GM10248 (cell line): ENCODE results near the gene CLDN8.

ENCODE experiments used
- CTCF ChIA-PET: fragments of 300-600 bp; sonication (Branson Sonifier 250); formaldehyde crosslinking; extraction: SDS; loops from one replicate; lab custom pipeline; 2021; ENCODE audit warnings: antibody characterized with exemption; lab: Yijun Ruan, JAX
- POLR2A ChIA-PET: fragments of 350-650 bp; sonication (Branson Sonifier 250); formaldehyde crosslinking; extraction: SDS; loops from one replicate; lab custom pipeline; 2020; ENCODE audit warnings: antibody characterized with exemption; lab: Yijun Ruan, JAX
- DNase-seq: peaks from one replicate; pipeline ENCODE4 v3.0.0; 2012; ENCODE audit errors: extremely low spot score
- TF ChIP-seq, protein P1 (sequence below): IDR thresholded peaks from 2 replicates; pipeline ENCODE4 v1.5.1; 2012; ENCODE audit warnings: mild to moderate bottlenecking, low read depth; ENCODE audit errors: extremely low read depth, missing control alignments, control extremely low read depth

CLDN8 gene

GRCh38 chr21:30234050-30234449 is 18.2 kb upstream of the CLDN8 start:
- DNase-seq: no peak
- ChIA-PET CTCF (no interaction called here), POLR2A (no interaction called here)
- TF ChIP-seq, protein P1, sequence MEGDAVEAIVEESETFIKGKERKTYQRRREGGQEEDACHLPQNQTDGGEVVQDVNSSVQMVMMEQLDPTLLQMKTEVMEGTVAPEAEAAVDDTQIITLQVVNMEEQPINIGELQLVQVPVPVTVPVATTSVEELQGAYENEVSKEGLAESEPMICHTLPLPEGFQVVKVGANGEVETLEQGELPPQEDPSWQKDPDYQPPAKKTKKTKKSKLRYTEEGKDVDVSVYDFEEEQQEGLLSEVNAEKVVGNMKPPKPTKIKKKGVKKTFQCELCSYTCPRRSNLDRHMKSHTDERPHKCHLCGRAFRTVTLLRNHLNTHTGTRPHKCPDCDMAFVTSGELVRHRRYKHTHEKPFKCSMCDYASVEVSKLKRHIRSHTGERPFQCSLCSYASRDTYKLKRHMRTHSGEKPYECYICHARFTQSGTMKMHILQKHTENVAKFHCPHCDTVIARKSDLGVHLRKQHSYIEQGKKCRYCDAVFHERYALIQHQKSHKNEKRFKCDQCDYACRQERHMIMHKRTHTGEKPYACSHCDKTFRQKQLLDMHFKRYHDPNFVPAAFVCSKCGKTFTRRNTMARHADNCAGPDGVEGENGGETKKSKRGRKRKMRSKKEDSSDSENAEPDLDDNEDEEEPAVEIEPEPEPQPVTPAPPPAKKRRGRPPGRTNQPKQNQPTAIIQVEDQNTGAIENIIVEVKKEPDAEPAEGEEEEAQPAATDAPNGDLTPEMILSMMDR: no peak

GRCh38 chr21:30233228-30234020 is 17.5 kb upstream of the CLDN8 start:
- TF ChIP-seq, protein P1: no peak
- ChIA-PET POLR2A (no interaction called here), CTCF (no interaction called here)
- no peak for DNase-seq

DNA sequence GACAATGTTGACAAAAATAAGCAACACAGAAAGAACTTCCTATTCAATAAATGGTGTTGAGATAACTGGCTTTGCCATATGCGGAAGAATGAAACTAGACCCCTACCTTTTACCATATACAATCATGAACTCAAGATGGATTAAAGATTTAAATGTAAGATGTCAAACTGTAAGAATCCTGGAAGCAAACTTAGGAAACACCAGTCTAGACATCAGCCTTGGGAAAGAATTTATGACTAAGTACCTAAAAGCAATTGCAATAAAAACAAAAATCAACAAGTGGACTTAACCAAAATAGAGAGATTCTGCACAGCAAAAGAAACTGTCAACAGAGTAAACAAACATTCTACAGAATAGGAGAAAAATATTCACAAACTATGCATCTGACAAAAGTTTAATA is 16.1 kb upstream of the CLDN8 start:
- CTCF ChIA-PET: no interaction called here
- TF ChIP-seq, protein P1: no peak
- no peak for DNase-seq
- POLR2A ChIA-PET: no interaction called here

- TF ChIP-seq, protein P1: no peak
- CTCF ChIA-PET: no interaction called here
- DNase-seq: no peak
- POLR2A ChIA-PET: no interaction called here
Observed at GRCh38 chr21:30227633-30228404, 11.9 kb upstream of the CLDN8 start.

- ChIA-PET CTCF (interaction anchor here (0.9 kb wide), 1 partner anchor 11 kb away, joined by 3 read pairs; the partner anchor contains the start of gene CLDN8), POLR2A (no interaction called here)
- no peak for DNase-seq
- TF ChIP-seq, protein P1: no peak
Observed at GRCh38 chr21:30227128-30227527, 11.2 kb upstream of the CLDN8 start.

GRCh38 chr21:30223596-30223995 is 7.7 kb upstream of the CLDN8 start:
- ChIA-PET POLR2A (no interaction called here), CTCF (interaction anchor here (0.9 to 1.5 kb wide), 2 partner anchors 12 to 13 kb away, joined by 3 read pairs; no protein-coding TSS in a partner anchor)
- TF ChIP-seq, protein P1: no peak
- no peak for DNase-seq
